ENCODE results near the gene BABAM2.

The BABAM2 gene

DNA sequence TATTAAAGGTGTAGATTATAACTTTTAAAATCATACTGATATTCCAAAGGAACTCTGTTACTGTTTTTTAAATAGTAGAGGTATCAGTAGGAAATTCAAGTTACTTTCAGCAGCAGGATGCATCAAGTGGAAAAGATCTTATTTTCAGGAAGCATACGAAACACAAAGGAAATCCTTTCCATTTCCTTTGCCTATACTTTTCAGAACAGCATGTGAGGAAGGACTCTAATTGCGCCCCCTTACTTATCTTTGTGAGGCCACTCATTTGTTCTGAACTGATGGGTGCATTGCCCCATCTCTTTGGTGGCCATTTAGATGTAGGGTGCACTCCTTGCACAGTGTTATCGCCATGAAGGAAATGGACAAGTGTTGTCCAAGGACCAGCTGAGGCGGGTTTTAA is 145.3 kb downstream of the BABAM2 start:
- DNase-seq = no peak

DNA sequence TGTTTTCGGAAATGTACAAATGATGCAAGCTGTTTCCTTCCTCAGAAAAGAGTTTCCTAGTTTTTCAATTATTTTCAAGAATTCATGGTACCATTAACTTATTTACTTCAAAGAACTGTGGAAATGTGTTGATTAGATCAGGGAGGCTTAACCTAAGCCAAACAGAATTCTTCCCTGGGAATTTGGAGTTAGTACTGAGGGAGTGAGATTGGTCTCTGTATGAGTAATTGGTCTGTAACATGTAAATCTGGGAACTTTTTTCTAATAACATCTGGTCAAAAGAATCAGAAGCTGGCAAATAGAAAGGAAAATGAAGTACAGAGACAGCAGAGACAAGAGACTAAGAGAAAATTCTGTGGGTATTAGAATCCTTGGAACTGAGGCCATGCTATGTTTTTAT is 145.8 kb downstream of the BABAM2 start:
- no peak for DNase-seq

GRCh38 chr2:28038722-28039121 is 148.2 kb downstream of the BABAM2 start:
- DNase-seq = no peak

- DNase-seq = no peak
Measured at GRCh38 chr2:28045676-28046351, 155.3 kb downstream of the BABAM2 start.

- DNase-seq = no peak
Measured at GRCh38 chr2:28046921-28047320, 156.4 kb downstream of the BABAM2 start.

GRCh38 chr2:28047681-28048080 is 157.2 kb downstream of the BABAM2 start:
- peak; percentile 33 for DNase-seq

GRCh38 chr2:28048341-28048740 is 157.8 kb downstream of the BABAM2 start:
- no peak for DNase-seq

- no peak for DNase-seq
Measured at GRCh38 chr2:28049416-28049815, 158.9 kb downstream of the BABAM2 start.

DNA sequence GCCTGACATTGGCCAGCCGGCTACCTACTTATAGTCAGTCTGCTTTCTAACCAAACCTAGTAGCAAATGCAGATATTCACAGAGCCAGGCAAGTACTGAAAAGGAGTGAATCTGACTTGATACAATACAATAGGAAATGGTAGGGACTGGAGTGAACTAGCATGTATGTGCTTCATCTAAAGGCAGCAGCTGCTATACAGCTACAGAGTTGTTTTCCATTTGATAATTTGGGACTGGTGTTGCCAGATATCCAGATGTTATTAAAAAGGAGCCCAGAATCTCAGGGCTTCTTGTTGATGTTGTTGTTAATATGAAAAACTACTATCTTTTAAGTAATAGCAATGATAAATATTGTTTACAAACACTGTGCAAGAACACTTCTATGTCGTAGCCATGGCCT is 159.4 kb downstream of the BABAM2 start:
- no peak for DNase-seq

- no peak for DNase-seq
Measured at GRCh38 chr2:28052691-28053090, 162.2 kb downstream of the BABAM2 start.

DNA sequence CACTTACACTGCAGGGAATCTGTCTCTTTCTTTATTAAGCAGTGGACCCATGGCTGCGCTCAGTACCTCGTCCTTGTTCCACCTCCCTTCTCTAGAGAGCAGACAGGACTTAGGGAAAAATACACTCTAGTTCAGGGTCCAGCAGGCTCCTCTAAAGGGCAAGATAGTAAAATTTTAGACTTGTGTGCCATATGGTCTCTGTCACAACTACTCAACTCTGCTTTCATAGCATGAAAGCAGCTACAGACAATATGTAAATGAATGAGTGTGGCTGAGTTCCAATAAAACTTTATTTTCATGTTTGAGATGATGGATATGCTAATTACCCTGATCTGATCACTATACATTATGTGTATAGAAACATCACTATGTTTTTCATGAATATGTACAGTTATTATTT is 163.1 kb downstream of the BABAM2 start:
- DNase-seq = no peak

DNA sequence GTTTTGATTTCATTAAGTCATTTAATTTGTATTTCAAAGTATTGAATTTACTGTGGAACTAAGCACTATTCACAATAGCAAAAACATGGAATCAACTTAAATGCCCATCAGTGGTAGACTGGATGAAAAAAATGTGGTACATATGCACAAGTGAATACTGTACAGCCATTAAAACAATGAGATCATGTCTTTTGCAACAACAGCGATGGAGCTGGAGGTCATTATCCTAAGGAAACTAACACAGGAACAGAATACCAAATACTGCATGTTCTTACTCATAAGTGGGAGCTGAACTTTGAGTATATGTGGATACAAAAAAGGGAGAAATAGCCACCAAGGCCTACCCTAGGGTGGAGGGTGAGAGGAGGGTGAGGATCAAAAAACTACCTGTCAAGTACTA is 164.4 kb downstream of the BABAM2 start:
- no peak for DNase-seq

DNA sequence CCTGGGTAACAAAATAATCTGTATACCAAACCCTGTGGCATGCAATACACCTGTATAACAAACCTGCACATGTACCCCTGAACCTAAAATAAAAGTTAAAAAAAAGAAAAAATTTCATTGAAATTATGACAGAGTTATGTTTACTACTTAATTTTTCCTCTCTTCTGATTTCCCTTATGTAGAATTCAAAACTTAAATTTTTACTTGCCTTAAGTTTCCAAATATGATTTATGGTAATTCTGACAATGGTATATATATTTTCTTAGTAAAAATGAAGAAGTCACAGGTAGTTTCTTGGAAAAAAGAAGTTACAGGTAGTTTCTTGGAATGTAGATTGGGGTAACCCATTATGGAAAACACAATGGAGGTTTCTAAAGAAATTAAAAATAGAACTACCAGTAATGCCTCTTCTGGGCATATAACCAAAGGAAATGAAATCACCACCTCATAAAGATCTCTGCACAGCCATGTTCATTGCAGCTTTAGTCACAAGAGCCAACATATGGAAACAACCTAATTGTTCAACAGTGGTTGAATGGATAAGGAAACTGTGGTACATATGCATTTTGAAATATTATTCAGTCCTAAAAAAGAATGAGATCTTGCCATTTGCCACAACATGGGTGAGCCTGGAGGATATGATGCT is 164.9 kb downstream of the BABAM2 start:
- DNase-seq = no peak

GRCh38 chr2:28058791-28059190 is 168.3 kb downstream of the BABAM2 start:
- peak; percentile 66 for DNase-seq

- no peak for DNase-seq
Measured at GRCh38 chr2:28062867-28063266, 172.3 kb downstream of the BABAM2 start.

DNA sequence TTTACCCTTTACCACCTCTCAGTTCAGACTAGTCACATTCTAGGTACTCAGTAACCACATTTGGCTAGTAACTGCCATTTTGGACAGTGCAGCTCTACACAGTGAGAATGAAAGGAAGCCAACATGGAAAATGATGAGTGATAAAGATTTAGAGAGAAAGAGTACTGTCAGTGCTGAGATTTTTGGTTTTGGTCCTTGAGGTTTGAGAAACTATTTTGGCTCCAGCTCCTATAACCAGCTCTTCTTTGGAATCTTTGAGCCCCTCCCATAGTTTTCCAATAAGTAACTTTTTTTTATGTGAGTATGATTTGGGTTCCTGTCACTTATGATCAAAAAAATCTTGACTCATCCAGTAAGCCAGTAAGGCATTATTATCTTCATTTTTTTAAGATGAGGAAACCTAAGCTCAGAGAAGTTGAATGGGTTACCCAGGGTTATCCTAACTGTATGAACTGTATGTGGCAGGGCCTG is 173.0 kb downstream of the BABAM2 start:
- DNase-seq = no peak

GRCh38 chr2:28067602-28068001 is 177.1 kb downstream of the BABAM2 start:
- no peak for DNase-seq

GRCh38 chr2:28068088-28068487 is 177.6 kb downstream of the BABAM2 start:
- peak; percentile 10 for DNase-seq

GRCh38 chr2:28068527-28068926 is 178.0 kb downstream of the BABAM2 start:
- no peak for DNase-seq

DNA sequence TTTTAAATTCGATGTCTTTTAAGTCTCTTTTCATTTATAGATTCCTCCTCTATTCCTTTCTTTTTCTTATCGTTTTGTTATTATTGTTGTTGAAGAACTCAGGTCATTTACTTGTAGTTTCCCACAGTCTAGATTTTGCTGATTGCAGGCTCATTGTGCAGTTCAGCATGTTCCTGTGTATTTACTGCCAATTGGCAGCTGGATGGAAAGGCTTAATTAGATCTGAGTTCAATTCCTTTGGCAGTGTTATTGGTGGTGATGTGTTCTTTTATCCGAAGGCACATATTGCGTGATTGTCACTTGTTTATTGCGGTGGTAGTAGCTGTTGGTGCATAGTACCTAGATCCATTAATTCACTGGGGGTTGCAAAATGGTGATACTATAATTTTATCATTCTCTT is 180.7 kb downstream of the BABAM2 start:
- no peak for DNase-seq

- no peak for DNase-seq
Measured at GRCh38 chr2:28074137-28074536, 183.6 kb downstream of the BABAM2 start.

- no peak for DNase-seq
Measured at GRCh38 chr2:28080911-28081310, 190.4 kb downstream of the BABAM2 start.

DNA sequence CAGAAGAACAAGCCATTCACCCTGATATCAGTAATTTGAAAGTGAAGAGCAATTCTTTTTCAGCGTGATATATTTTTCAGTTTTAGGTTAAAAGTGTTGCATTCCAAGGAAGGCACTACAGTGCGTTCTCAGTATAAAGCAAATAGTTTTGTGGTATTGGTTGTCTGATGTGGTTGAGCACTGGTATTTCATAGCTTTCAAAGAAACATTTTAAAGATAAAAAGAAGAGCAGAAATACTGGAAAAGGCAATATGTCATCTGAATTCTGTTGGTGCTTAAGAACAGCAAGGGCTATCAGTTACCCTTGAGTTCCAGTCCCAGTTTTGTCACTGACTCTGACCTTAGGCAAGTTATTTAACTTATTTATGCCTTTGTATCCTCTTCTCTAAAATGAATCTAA is 191.6 kb downstream of the BABAM2 start:
- DNase-seq = no peak

- DNase-seq = no peak
Measured at GRCh38 chr2:28083476-28083875, 192.9 kb downstream of the BABAM2 start.

GRCh38 chr2:28084564-28084963 is 194.0 kb downstream of the BABAM2 start:
- DNase-seq = peak; percentile 45
